Tongue (tissue), 2 donors: ENCODE results near the gene AHDC1. TPM values are rescaled to one million over a fixed set of nuclear protein-coding genes. Genes with fewer than 3 reads are reported as not detected.
"Not testable (repeated sequence)": the region's sequence is repeated elsewhere in the genome, so short reads cannot be mapped to it uniquely, and the experiment has no call there.

Source experiments
- DNase-seq: peaks from one replicate; pipeline ENCODE4 v3.0.0-alpha.2; 2015
- total RNA-seq: library from RNA; depleted of rRNA; stranded (reverse); fragments of >200 nt; gene quantifications from one replicate; pipeline ENCODE4 v1.2.3, GENCODE V29; 2014

The AHDC1 gene
- total RNA-seq, 1 donor from 2014 or later = 50.8 TPM

DNA sequence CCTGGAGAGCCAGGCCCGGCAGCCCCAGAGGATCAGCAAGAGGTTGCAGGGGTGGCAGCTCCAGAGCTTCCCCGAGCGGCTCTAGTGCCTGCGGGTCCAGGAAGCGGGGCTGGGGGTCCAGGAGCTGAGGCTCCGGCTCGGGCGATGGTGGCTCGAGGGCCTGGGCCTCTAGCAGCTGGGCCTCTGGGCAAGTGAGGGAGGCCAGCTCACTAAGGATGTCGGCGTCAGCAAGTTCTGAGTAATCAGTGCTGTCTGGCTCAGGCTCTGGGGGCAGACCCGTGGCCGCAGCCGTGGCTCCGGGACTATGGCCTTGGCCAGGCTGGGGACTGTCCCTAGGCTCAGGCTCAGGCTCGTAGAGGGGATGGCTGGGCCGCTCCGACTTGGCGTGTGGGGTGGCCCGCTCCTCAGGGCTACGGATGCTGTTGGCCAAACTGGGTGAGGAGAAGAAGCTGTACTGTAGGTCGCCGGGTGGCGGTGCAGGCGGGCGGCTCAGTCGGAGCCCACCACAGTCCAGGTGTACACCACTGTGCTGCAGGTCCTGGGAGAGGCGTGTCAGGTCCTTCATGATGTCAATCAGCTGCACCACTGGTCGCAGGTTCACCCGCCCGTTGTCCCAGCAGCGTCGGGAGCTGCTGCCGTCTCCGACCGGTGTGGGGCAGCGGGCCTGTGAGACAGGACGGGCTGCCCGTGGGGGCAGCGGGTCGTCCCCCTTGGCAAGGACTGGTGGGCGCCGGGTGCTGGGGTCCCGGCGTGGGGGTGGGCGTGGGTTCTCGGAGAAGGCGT lies 52.6 kb downstream of the AHDC1 start:
- DNase-seq = no peak

DNA sequence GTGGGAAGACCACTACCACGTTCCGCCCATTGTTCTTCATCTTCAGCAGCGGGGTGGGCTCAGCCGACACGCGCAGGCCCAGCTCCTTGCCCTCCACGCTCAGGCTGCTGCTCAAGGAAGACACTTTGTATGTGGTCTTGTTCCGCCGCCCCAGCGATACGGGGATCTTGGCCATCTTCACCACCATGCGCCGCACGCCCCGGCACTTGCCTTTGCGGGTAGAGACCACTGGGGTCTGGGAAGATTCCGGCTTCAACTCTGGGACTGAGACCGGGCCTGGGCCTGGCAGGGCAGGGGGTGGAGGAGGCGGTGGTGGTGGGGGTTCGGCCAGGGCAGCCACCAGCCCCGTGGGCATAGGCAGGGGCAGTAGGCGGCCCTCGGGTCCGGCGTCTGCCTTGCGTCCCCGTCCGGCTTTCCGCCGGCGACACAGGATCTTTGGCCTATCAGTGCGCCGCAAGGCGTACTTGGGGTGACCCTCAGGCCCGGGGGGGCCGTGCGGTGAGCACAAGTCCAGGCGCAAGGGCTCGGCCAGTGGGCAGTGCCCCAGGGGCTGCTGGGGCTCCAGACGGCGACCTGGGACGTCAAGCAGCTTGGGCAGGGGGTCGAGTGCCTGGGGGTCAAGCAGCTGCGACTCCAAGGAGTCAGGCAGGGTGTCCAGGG lies 53.3 kb downstream of the AHDC1 start:
- no peak for DNase-seq

DNA sequence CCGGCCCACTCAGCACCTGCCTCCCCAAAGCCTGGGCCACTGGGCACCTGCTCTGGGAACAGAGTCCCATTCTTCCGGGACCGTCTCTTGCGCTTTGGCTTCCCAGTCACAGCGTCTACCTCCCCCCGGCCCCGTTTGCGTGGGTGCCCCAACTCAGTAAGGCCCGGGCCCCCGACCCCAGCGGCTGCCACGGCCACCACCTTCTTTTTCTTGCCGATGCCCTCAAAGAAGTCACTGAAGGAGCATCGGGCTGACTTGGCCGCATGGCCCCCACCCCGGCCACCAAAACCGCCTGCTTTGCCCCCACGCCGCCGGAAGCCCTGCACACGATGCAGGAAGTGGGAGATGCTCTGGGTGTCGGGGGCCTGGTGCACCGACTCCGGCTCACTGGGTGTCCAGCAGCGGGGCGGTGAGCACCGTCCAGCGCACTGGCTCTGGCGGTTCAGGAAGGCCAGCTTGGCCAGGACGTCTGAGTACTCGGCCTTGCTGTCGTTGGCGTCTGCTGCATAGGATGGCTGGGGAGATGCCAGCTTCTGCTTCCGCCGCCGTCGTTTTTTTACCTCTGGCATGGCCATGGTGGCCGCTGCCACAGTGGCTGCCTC lies 54.0 kb downstream of the AHDC1 start:
- DNase-seq = no peak

DNA sequence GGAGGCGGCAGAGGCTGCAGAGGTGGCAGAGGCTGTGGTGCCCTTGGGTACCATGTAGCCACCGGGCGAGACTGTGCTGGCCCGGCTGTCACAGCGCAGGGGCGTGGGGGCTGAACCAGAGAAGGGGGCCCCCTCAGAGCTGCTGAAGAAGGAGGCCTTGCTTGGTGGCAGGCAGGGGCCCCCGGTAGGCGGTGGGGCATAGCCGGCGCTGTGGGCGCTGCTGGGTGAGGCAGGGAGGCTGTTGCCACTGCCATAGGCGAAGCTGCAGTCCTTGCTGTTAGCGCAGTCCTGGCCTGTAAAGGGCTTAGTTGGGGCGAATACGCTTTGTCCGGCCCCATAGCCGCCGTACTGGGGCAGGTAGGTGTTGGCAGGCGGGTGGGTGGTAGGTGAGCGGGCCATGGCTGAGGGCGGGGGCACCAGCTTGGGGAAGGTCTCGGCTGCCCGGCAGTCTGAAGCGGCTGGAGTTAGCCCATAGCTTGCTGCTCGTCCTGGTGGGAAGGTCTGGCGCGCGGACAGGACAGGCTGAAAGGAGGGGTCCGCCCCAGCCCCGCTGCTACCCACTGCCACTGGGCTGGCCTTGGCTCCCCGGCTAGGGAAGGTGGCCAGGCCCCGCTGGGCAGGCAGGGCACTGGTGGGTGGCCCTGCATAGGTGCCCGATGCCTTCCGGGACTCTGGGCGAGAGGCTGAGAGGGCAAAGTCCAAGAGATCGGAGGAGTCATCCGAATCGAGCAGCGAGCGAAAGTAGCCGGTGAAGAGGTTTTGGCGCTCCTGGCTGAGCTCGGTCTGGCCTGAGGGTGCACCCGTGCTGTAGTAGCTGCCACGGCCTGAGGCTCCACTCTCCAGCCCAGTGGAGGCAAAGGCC lies 54.9 kb downstream of the AHDC1 start:
- no peak for DNase-seq

DNA sequence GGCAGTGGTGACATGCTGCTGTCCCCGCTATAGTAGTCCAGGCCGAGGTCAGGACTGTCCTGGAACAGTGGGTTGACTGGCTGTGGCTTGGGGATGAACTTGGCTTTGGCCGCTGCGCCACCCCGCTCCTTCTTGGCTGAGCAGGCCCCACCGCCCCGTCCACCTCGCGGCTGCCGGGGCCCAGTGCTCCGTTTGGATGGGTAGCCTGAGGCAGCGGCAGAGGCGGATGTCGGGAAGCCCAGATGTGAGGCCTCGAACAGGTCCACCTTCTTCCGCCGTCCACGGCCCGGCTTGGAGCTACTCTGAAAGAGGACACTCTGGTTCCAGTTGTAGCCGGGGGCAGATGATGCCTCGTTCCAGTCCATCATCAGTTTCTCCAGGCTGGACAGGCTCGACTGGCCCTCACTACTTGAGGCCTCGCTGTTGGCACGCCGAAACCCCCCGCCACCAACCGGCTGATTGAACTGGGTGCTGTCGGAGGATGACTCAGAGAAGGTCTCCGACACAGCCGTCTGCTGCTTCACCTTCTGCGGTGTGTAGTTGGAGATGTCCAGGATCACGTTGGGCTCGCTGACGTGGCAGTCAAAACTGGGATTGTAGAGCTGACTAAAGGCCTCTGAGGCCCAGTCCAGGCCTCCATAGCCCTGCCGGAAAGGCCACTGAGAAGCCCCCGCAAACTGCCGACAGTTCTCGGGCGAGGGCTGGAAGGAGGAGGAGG lies 55.6 kb downstream of the AHDC1 start:
- no peak for DNase-seq

DNA sequence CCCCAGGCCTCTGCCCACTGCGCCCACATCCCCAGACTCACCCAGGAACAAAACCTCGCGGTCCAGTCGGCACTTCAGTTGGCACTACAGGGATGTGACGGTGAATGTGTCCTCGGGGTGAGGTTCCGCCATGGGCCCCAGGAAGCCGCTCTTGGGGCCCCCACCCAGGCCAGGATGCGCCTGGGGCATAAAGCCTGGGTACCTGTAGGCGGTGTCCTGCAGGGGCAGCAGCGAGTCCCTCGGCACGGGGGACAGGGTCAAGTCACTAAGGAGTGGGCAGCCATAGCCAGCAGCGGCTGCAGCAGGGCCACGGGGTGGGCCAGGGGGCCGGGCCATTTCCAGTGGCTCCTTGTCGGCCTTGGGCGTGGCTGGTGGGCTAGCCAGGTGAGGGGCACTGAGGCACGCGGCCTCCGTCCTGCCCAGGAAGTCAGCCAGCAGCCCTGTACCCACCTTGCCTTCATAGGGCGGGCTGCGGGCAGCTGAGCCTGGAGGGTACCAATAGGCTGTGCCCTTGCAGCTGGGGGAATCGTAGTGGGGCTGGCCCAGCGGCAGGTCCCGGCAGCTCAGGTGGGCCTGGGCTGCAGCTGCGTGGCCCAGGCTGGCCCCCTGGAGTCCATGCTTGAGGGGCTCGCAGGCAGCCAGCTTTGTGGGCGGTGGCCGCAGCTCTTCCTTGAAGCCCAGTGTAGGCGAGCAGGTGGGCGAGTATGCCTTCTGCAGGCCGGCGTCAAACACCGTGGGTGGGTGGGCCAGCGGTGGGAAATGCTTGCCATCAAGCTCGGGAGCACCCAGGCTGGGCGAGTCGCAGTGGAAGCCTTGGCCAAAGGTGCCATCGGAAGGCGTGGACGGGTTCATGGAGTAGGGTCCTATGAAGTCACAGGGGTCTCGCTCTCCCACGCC lies 56.5 kb downstream of the AHDC1 start:
- no peak for DNase-seq

DNA sequence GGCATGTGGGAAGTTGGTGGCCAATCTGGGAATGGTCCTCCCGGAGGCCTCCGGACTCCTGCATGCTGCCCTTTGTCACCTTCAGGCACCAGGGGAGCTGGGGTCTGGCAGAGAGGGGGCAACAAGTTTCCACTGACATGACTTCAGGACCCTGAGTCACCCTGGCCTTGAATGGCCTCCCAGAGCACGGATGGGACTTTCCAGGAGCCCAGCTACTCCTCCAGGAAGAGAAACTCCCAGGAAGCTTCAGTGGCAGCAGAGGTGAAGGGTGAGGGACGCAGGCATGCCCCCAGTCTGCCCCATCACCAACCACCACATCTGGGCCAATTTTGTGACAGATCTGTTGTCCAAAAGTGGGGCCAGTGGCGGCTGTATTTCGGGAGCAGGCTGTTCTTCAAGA lies 58.1 kb downstream of the AHDC1 start:
- no peak for DNase-seq

DNA sequence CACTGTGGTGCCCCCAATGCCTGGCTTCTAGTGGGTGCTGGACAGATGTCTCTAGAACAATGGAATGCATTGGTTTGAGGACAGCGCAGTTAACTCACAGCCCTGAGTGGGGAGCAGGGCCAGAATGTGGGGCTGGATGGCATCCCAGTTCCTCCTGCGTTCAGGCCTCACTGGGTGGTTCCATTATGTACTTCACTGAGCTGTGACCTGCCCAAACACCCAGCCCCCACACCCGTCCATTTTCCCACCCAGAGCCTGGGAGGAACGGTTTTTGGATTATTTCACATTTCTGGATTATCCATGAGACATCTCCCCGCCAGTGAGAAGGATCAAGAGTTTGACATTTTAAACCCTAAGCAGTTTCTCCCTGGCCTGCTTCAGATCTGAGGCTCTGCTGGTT lies 58.7 kb downstream of the AHDC1 start:
- no peak for DNase-seq

DNA sequence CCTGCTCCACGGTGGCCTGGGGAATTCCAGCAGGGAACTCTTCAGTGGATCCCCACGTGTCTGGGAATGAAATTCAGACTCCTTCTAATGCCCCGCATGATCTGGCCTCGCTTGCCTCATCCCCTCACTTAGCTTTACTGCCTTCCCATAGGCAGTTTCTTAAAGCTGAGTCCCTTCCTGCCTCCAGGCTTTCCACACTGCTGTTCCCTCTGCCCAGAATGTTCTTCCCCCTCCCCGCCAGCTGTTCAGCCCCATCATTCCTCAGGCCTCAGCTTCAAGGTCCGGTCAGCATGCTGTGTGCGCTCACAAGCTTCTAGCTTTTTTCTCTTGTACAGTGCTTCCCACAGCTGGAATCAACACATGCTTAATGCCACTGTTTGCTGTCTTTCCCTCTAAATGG lies 59.1 kb downstream of the AHDC1 start:
- DNase-seq = no peak

DNA sequence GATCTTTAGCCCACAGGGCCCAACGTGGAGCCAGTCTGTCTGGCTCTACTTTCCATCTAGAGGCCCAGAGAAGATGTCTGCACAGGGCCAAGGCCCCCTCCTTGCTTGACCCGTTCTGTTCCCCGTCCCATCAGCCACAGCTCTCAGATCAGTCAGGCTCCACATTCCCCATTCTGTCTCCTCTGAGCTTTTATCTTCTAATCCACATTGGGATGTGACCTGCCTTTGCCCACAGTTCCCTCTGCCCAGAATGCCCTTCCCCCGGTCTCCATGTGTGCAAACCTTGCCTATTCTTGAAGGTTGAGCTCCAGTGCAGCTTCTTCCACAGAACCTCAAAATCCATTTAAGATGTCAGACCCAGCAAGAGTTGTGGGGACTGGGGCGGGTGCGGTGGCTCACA lies 60.7 kb downstream of the AHDC1 start:
- DNase-seq = no peak

DNA sequence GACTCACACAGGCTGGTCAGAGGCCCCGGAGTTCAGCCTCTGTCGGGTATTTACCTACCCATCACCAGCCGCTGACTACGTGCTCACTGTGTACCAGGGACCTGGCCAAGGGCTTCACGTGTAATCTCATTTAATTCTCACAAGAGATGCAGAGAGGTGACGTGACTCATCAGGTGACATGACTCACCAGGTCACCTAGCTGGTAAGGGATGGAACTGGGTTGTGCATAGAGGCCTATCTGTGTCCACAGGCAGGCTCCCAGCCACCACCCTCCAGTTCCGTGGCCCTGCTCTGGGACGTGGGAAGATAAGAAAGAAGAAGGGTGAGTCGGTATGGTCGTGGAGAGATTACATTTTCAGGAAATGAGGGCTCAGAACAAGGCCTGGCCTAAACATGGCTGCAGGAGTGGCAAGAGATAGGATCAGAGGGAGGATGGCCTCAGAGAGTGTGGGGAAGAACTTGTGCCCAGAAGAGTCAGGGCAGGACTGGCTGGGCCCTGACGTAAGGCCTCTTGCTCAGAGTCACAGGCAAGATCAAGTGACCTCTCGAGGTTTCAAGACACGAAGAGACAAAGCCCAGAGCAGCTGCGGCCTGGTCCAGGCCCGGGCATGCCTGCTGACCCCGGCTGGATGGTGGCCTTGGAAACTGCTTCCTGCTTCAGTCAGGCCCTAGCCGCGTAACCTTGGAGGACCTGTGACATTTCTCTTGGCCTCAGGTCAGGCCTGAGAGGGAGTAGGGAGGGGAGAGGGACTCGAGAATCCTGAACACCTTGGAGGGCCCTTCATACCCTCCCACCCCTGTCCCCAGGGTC lies 61.3 kb downstream of the AHDC1 start:
- no peak for DNase-seq

DNA sequence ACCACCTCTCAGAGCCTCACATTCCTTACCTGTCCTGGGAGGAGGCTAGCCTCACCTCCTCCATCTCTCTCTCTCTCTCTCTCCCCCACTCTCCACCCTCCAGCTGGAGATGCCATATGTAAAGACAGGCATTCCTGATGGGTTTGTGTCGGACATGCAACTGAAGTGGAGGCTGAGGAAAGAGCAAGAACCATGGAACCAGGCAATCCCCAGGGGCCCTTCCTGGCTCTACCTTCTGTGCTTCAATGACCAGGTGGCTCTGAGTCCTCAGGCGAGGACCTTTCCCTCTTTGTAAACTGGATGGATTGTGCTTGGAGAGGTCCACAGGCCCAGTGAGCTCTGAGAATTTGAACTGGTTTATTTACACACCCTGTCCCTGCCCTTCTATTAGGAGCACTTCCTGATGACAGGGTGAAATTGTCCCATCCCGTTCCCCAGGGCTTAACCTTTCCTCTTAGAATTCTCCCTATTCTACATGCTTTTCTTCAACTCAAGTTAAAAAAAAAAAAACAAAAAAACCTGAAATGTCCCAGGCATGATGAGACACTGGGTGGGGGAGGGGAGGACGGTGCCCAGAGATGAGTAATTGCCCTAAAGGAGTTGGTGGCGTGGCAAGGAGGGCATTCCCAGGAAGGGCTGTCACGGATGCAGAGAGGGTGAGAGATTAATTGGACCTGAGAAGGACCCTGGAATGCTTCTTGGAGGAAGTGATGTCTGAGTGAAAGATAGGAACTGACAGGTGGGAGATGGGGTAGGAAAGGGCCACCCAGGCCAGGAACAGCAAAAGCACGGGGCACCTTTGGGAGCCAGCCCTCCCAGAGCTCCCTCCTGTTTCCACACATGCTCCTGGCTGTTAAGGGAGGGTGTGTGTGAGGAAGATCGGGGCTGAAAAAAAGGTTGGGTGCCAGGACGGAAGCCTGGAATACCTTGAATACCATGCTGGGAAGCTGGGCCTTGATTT lies 63.8 kb downstream of the AHDC1 start:
- DNase-seq = no peak

DNA sequence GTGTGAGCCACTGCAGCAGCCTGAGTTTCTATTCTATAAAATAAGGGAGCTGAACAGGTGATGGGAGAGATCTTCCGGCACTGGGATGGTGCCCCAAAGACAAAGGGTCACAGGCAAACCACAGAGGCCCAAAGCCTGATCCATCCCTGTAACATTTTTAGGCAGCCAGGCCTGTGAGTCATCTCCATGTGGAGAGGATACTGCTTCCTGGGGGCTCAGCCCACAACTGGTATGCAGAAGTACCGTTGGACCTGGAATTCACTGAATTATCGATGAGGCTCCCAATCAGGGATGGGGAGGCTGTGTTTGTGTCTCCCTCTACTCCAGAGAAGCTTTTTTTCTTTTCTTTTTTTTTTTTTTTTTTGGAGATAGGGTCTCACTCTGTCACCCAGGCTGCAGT lies 65.2 kb downstream of the AHDC1 start:
- DNase-seq = no peak

DNA sequence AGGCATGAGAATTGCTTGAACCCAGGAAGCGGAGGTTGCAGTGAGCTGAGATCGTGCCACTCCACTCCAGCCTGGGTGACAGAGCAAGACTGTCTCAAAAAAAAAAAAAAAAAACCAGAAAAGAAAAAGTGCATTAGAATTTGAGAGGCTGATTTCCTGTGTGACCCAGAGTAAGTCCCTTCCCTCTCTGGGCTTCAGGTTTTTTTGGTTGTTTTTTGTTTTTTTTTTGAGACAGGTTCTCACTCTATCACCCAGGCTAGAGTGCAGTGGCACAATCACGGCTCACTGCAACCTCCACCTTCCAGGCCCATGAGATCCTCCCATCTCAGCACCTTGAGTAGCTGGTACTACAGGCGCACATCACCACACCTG lies 65.7 kb downstream of the AHDC1 start:
- not testable (repeated sequence) for DNase-seq

DNA sequence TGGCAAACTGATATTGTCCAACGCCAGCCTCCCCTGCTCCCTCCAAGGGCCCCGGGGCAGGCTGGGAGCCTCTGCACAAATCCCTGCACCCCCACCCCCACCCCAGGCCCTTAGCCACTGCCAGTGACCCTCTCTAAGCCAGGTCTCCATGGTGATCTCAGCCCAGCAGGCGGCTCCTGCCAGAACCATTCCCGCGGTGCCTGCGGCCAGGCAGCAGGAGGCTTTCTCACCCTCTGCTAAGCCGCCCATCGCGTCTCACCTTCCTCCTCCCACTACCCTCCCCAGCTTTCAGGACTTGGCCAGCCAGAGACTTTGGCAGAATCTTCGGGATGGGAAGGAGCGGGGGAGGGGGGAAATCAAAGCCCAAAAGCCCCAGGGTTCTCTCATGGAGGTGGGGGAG lies 67.2 kb downstream of the AHDC1 start:
- DNase-seq = peak; percentile 78

DNA sequence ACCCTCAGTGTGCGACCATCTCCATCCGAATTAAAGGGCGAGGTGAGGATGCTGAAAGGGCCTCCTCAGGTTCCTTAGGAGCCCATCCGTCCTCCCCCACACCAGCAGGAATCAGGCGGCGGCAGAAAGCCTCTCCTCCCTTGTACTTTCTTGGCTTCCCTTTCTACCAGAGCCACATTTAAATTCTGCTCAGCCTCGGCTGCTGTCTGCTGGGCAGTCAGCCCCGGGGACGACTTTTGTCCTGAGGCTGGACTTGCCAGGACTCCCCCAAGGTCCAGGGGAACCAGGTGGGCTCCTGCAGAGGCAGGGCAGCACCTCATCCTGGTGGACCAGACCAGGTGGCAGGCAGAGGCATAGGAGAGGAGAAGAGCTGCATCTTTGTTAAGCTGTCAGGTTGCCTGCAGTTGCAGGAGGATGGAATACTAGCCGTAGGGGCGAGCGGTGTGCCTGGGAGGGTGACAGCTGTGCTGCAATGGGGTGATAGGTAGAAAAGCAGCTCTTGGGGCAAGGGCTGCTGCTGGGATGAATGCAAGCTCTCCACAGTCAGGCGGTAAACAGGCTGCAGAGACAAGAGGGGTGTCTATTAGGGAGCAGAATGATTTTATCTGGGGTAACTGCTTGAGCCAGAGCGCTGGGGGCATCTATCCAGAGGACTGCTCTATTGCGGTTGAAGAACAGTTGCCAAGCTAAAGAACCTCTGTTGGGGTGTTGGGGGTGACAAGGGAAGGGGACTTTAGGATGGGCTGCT lies 67.8 kb downstream of the AHDC1 start:
- no peak for DNase-seq

DNA sequence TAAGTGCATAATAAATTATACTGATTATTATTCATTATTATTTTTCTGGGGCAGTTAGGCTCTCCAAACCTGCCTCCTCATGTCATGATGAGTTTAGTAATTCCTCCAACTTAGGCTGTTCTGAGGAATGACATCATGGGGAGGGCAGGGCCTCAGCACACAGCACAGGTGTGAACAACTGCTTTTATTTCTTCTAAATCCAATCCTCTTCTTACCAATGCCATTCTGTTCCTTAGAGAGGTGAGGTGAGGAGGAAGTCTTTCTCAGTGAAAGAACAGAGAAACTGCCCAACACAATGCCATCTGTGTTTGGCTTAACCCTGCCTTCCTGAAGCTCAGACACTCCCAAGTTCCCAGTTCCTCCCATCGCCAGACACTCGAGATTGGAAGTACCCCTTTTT lies 68.6 kb downstream of the AHDC1 start:
- DNase-seq = peak; percentile 37
